Measurements from ENCODE around the gene DDB1. TPM values are rescaled to one million over a fixed set of nuclear protein-coding genes. Genes with fewer than 3 reads are reported as not detected.
A peak's percentile ranks its signal among the peaks of the same experiment; 100 is the strongest.

The DDB1 gene
- total and polyA plus RNA-seq, 2 of the 13 experiments (the other 11 are each of a cell fraction or from before 2014, with no cell fraction given): 217 to 266 TPM

GRCh38 chr11:61298663-61299244 lies 34.2 kb downstream of the DDB1 start (continued):
- TF ChIP-seq CCDC6 (CRISPR knock-in tag; IDR thresholded peaks at IDR 0.05): no peak
- no peak for TF ChIP-seq ZZZ3 (CRISPR knock-in tag; IDR thresholded peaks at IDR 0.05; ENCODE audit: borderline replicate concordance)
- 0 out of 2 replicates have a peak, but pooled peaks have one; percentile 56 for TF ChIP-seq THRA (CRISPR knock-in tag; IDR thresholded peaks at IDR 0.05; ENCODE audit: borderline replicate concordance)
- TF ChIP-seq ATF5 (CRISPR knock-in tag; IDR thresholded peaks at IDR 0.05; ENCODE audit: low read depth): no peak
- TF ChIP-seq SRF (IDR thresholded peaks at IDR 0.05; ENCODE audit: low read depth, low read length): no peak
- TF ChIP-seq ZGPAT (CRISPR knock-in tag; IDR thresholded peaks at IDR 0.05): peak; percentile 77
- TF ChIP-seq ZNF34 (CRISPR knock-in tag; IDR thresholded peaks at IDR 0.05; ENCODE audit: borderline replicate concordance): no peak
- TF ChIP-seq ZNF879 (CRISPR knock-in tag; IDR thresholded peaks at IDR 0.05): no peak
- peak in 1 of 2 experiments; percentile 36; a peak in 1 of 4 replicates for TF ChIP-seq HMGXB4 (CRISPR knock-in tag; IDR thresholded peaks at IDR 0.05; ENCODE audit: borderline replicate concordance in 1 of 2, low read depth in 1 of 2)
- TF ChIP-seq TFDP2 (CRISPR knock-in tag; IDR thresholded peaks at IDR 0.05): 0 out of 2 replicates have a peak, but pooled peaks have one; percentile 15
- TF ChIP-seq TARDBP (CRISPR knock-in tag; IDR thresholded peaks at IDR 0.05): peak; percentile 77; the same call in 1 of the 2 replicates
- TF ChIP-seq ZBTB42 (CRISPR knock-in tag; IDR thresholded peaks at IDR 0.05): no peak
- no peak for TF ChIP-seq NFE2 (CRISPR knock-in tag; IDR thresholded peaks at IDR 0.05)
- no peak for TF ChIP-seq GABPA (IDR thresholded peaks at IDR 0.05; ENCODE audit: low read depth, low read length)
- peak; percentile 28; the same call in 1 of the 2 replicates for TF ChIP-seq GABPA (CRISPR knock-in tag; IDR thresholded peaks at IDR 0.05; ENCODE audit: low read depth)
- peak; percentile 37; the same call in 1 of the 2 replicates for TF ChIP-seq ZNF264 (CRISPR knock-in tag; IDR thresholded peaks at IDR 0.05)
- peak; percentile 83; the same call in 1 of the 2 replicates for TF ChIP-seq CBX5 (CRISPR knock-in tag; IDR thresholded peaks at IDR 0.05; ENCODE audit: borderline replicate concordance)
- no peak for TF ChIP-seq YY1 (IDR thresholded peaks at IDR 0.05; ENCODE audit: insufficient read depth, insufficient replicate concordance, low read depth, low read length)
- peak; percentile 73 for TF ChIP-seq HDAC1 (CRISPR knock-in tag; IDR thresholded peaks at IDR 0.05)
- TF ChIP-seq MIER3 (CRISPR knock-in tag; IDR thresholded peaks at IDR 0.05; ENCODE audit: borderline replicate concordance): peak; percentile 60; the same call in 1 of the 2 replicates
- no peak for TF ChIP-seq ZKSCAN5 (CRISPR knock-in tag; IDR thresholded peaks at IDR 0.05)
- no peak for TF ChIP-seq ZNF550 (CRISPR knock-in tag; IDR thresholded peaks at IDR 0.05; ENCODE audit: borderline replicate concordance)
- TF ChIP-seq SAP130 (CRISPR knock-in tag; IDR thresholded peaks at IDR 0.05; ENCODE audit: low read depth): peak; percentile 93
